G401 (cell line): ENCODE measurements around the gene EXTL2. TPM values are rescaled to one million over a fixed set of nuclear protein-coding genes. Genes with fewer than 3 reads are reported as not detected.
"Not testable (repeated sequence)": the region's sequence is repeated elsewhere in the genome, so short reads cannot be mapped to it uniquely, and the experiment has no call there.

Experiments used
- DNase-seq: peaks from one replicate; pipeline ENCODE4 v3.0.0-alpha.2; 2015; ENCODE audit warnings: low spot score
- in situ Hi-C: cut with HindIII; loops from 2 replicates; pipeline ENCODE4 v1.10.0; 2016; ENCODE audit warnings: low sequenced_read_pairs, mixed read lengths
- total RNA-seq: library from RNA; depleted of rRNA; stranded (reverse); fragments of >200 nt; shearing (Covaris generic); gene quantifications from 2 replicates; pipeline ENCODE4 v1.2.3, GENCODE V29; 2014

Gene EXTL2
- total RNA-seq, 1 experiment from 2014 or later = 36.9 TPM

DNA sequence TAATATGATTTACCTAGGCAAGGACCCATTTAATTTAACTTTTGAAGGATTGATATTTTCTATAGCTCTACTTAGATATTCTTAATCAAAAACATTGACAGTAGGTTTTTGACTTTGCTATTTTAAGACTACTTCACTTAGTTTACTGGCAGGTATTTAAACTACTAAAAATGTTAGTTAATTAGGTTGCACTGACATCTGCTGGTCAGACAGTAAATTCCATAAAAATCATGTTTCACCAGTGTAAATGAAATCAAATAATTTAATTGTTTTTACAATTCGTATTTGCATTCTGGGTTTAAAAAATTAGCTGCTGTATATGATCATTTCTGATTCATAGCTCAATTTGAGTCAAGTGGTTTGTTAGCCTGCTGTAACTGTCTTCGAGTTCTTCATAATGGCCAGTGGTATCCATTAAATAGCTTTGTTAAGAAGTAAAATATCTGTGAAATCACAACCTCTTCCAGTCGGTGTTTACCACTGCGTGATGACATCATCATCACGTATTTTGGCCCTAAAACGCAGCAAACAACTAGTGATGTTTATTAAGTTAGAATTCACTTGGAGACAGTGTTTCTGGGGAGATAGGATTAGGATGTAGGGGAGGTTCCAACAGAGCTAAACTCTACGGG lies 26.2 kb downstream of the EXTL2 start:
- in situ Hi-C loops = no loop called here
- DNase-seq = peak; percentile 39

DNA sequence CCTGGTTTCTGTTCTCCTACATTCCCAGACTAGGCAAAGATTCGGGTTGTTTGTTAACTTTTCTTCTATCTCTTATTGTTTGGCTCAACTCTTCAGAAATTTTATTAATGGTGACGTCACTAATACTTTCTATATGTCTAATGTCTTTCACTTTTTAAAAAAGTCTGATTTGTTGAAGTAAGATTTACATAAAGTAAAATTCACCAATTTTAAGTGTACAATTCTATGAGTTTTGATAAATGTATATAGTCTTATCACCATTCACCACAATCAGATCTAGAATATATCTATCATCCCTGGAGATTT lies 27.8 kb downstream of the EXTL2 start:
- DNase-seq = no peak
- in situ Hi-C loops = no loop called here

DNA sequence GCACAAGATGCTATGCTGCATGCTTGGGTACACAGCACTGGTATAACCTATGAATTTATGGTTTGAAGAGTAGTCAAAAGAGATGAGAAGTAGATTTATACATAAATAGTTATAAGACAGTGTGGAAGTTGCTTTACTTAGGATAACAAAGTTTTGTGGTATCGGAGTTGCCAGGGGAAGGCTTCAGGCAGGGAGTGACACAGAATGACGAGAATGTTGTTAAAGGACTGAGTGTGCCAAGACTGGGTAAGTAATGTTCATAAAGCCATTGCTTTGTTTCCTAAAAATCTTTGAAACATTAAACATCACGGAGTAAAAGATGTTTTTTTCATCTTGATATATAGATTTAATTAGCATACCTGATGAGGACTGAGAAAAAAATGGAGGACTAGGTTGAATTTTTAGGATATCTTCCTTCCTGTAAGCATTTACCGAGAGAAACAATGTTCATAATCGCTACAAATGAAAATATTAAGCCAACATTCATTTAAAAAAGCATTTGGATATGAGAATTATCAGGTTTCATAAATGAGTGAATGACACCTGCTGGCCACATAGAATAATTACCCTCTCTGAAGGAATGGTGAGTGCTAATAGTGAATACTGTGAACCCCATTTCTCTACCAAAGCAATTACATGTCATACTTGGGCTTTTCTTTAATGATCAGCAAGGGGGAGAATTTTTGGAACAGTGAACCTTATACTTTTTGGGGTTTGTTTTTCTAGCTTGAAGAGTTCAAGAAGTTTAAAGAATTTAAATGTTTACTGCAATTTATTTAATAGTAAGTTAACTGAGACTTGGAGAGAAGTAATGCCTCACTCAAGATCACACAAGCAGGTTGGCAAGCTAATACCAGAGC lies 28.4 kb downstream of the EXTL2 start:
- DNase-seq = peak; percentile 8
- in situ Hi-C loops = no loop called here

DNA sequence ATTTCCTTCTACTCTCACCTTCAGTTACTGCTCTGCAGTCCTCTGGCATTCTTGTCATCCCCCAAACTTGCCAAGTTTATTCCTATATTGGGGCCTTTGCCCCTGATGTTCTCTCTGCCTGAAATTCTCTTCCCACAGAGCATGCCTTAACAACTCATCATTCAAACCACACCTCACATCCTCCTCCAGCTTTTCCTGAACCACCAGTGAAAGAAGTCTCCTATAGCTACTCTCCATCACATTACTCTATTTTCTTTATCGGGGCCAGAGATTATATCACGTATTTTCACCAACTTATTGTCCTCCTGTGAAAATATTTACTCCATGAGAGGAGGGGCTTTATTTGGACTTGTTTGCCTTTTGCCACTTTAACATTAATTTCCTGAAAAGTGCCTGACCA lies 32.1 kb downstream of the EXTL2 start:
- in situ Hi-C loops = no loop called here

DNA sequence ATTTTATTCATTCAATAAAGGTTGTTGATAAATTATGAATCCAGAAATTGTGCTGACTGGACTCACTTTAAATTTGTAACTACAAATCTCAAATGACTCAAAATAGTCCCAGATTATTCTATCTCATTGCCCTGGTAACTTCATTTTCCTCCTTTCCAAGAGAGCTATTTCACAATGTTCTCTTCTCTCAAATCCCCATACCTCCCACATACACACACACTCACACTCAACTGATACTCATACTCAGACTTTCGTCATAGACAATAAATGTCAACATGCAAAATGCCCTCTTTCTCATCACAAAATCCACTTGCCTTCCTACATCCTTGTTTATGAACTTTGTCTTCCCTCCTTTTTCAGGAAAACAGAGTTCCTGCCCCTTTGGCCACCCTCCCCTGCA lies 33.3 kb downstream of the EXTL2 start:
- in situ Hi-C loops = no loop called here
- DNase-seq = no peak

More for the DNA sequence above, 32.1 kb downstream of the EXTL2 start:
- no peak for DNase-seq

DNA sequence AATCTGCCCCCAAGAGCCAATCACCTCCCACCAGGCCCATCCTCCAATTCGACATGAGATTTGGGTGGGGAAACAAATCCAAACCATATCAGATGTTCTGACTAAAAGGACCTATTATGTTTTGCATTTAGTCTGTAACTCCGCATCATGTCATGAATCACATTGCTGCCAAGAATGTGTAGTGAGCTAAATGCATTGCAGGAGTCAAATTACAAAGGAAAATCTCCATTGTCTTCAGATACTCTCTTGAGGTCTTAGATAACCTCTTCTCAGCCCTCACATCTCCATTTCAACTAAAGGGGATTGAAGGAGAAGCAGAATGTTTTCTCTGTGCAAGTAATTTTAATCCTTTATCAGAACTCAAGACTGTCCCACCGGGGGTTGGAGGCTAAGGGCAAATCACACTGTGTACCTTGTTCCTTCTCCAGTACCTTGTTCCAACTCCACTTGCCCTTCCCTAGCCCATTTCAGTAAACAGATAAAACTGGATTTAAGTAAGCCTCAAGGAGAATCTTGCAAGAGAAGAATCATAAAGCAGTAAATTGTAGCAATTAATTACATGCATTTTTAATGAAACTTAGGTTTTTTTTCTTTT lies 34.1 kb downstream of the EXTL2 start:
- in situ Hi-C loops = no loop called here
- no peak for DNase-seq

DNA sequence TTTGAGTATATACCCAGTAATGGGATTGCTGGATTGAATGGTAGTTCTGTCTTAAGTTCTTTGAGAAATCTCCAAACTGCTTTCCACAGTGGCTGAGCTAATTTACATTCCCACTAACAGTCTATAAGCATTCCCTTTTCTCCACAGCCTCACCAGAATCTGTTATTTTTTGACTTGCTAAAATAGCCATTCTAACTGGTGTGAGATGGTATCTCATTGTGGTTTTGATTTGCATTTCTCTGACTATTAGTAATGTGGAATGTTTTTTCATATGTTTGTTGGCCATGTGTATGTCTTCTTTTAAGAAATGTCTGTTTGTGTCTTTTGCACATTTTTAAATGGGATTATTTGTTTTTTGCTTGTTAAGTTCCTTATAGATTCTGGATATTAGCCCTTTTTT lies 39.5 kb downstream of the EXTL2 start:
- DNase-seq, in situ Hi-C loops: not testable (repeated sequence)

DNA sequence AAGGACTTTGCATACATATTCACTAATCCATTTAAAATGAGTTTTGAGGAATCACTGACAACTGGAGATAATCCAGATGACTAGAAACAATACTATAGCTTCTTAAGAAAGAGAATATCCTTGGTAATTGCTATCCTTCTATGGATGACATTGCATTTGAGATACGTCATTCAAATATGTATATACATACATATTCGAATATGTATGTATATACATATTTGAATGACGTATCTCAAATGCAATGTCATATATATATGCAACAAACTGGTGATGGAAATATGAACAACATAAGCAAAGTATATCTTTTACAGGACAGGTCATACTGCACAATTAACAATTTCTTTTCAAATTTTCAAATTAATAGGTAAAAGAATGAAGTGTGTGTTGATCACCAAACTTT lies 41.7 kb downstream of the EXTL2 start:
- no peak for DNase-seq
- in situ Hi-C loops = no loop called here

DNA sequence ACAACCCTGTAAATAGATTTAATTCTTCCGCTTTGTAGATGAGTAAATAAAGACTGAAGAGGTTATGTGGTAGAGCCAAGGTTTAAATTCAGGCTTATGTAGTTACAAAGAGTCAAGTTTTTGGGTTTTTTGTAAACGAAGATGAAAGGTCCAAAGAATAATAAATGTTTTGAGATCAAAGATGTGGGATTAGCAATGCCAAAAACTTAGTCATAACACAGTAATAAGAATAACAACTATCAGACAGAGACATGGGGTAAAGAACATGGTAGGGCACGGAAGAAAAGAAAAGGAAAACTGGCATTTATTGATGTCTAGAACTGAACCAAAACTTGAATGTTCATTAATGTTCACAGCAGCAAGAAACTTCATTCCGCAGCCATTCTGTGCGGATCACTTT lies 42.9 kb downstream of the EXTL2 start:
- DNase-seq = no peak
- in situ Hi-C loops = no loop called here

DNA sequence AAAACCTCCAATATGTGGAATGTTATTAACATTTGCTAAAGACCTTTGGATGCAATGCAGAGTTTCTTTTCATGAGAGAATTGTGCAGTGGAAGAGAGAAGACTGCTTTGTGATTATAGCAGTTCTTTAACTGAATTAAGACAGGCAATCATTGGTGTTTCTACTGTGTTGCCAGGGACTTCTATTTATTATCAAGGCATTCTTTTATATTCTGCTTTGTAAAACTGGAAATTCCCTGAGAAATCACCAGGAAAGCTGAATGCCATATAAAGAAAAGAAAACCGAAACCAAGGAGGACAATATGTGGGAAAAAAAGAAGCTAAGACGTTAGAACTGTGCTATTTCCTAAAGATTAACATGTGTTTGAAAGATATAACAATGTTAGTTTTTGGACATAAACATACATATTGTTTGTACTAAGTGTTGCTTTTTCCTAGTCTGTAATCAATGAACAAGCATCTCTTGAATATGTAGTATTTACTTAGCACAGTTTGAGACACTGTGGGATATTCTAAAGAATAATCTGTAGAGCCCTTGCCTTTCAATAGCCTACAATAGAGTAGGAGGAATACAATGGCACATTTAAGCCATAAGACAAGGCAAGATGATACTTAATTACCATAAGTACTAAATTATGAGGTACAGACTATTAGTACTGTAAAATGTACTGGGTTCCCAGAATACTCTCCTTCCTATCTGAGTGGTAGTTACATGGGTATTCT lies 47.1 kb downstream of the EXTL2 start:
- DNase-seq = no peak
- in situ Hi-C loops = no loop called here

DNA sequence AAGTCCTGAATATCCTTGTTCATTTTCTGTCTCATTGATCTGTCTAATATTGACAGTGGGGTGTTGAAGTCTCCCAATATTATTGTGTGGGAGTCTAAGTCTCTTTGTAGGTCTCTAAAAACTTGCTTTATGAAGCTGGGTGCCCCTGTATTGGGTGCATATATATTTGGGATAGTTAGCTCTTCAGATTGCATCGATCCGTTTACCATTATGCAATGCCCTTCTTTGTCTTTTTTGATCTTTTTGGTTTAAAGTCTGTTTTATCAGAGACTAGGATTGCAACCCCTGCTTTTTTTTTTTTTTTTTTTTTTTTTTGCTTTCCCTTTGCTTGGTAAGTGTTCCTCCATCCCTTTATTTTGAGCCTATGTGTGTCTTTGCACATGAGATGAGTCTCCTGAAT lies 51.5 kb downstream of the EXTL2 start:
- in situ Hi-C loops, DNase-seq: not testable (repeated sequence)

DNA sequence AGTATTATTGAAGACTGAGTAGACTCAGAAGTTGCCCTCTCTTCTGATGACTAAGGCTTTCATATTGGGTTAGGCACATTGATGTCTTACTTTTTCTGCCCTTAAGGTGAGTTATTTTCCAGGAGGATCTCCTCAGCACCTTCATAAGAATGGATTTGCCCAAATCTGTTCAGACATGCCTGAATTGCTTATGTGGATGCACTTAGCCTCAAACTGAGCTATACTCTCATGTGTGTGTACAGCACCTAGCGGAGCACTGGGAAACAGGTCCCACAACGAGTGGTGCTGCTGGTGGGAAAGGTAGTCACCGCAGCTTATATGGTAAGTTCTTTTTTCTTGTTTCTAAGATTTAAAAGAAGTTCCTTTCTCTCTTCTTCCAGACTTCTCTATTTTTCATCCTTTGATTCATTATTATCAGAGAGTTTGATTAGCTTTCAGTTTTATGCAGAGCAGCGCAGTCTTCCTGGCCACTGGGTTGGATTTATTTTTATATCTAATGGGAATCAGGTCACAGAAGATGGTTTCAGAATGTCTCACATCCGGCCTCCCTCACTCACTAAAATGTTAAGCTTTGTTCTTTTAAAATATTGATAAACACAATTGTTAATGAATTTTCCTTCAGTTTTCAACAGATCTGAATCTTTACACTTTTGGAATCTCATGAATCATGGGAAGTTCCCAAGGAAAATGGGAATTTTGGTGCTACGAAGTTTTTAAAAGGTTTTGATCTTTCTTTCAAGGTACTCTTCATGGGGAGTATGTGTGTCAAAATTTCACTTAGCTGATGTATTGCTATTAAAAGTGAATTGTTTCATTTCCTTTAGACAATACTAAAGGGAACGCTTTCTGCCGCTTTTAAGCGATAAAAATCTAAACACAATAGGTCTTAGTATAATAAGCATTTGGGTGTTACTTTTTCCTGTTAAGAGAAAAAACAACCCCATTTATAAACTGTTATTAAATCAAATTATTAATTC lies 58.5 kb downstream of the EXTL2 start:
- no peak for DNase-seq
- in situ Hi-C loops = no loop called here

DNA sequence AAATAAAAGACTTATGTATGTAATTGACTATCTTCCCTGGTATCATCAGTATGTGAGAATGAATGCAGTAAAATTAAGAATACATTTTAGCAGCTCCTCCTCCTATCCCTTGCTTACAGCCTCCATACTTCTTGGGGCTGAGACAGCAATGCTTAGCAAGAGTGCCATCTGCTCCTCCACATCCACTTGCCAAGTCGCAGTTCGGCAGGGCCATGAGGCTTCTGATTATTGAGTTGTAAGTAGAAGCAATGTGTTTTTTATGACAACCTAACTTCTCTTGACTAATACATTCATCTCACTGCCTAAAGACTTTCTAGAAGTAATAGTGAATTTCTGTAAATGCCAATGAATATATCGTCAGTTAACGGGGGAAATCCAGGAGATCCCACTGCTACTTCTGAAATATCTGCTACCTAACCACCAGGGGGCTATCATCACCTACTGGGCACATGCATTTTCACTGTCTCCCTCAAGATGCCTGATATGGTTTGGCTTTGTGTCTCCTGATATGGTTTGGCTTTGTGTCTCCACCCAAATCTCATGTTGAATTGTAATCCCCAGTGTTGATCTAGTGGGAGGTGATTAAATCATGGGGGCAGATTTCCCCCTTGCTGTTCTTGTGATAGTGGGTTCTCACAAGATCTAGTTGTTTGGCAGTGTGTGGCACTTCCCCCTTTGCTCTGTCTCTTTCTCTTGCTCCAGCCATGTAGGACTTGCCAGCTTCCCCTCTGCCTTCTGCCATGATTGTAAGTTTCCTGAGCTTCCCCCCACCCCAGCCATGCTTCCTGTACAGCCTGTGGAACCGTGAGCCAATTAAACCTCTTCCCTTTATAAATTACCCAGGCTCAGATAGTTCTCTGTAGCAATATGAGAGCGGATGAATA lies 59.6 kb downstream of the EXTL2 start:
- in situ Hi-C loops = no loop called here
- no peak for DNase-seq

DNA sequence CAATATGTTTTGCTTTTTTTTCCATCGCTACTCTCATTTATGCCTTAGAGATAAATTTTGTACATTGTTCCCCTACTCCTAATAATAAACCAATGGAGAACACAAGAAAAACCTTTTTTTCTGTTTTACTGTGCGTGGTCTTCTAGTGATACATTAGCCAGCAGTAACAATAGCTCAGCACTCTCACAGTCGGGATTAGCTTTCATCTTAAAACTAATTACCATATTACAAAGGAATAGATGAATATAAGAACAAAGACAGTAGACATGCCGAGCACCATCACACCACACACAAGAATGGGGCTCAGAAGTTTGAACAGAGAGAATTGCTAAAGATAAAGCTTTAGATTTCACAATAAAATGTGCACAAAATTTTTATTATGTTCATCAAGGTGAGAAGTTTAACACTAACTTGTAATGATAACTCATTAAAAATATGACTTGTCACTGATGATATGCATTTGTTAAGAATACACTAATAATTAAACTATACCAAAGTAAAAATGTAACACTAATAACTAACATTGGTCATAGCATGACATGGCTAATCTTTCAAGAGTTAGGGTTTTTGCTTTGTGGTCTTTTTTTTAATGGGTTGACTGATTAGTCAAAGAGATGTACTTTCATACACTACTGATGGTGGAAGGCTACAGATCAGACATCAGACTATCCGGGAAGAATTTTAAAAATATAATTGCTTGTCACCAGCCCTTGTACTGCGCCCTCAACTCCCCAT lies 61.8 kb downstream of the EXTL2 start:
- DNase-seq = no peak
- in situ Hi-C loops = no loop called here

DNA sequence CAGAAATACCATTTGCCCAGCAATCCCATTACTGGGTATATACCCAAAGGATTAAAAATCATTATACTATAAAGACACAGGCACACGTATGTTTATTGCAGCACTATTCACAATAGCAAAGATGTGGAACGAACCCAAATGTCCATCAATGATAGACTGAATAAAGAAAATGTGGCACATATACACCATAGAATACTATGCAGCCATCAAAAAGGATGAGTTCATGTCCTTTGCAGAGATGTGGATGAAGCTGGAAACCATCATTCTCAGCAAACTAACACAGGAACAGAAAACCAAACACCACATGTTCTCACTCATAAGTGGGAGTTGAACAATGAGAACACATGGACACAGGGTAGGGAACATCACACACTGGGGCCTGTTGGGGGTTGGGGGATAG lies 69.0 kb downstream of the EXTL2 start:
- DNase-seq, in situ Hi-C loops: not testable (repeated sequence)
